ENCODE measurements around the gene MPZ.
A peak's percentile ranks its signal among the peaks of the same experiment; 100 is the strongest.

The MPZ gene

GRCh38 chr1:161255302-161255701 lies 54.5 kb downstream of the MPZ start:
- DNase-seq: peak in 1 of 3 experiments; percentile 45
